SK-N-SH treated with all-trans-retinoic acid at 6 μM for 48 hours (cell line): Measurements from ENCODE around the gene CRY1.

ENCODE experiments used
- ATAC-seq: fragments of 200-7000 bp; cut with Tn5 transposase; 3 replicates; pipeline ENCODE4 v1.9.1; 2020; ENCODE audit warnings: mild to moderate bottlenecking, moderate library complexity
- BACH2 ChIP-seq: fragments of 250-450 bp; sonication (Bioruptor Pico); IDR thresholded peaks from 2 replicates; pipeline ENCODE4 v1.9.0; 2021; ENCODE audit warnings: mild to moderate bottlenecking, borderline replicate concordance
- CSDC2 ChIP-seq: fragments of 250-450 bp; sonication (Bioruptor Pico); IDR thresholded peaks from 2 replicates; pipeline ENCODE4 v1.5.0; 2020; ENCODE audit warnings: mild to moderate bottlenecking, moderate library complexity
- ESRRG ChIP-seq: fragments of 250-450 bp; sonication (Bioruptor Pico); IDR thresholded peaks from 2 replicates; pipeline ENCODE4 v1.6.1; 2021; ENCODE audit warnings: mild to moderate bottlenecking
- GLIS3 ChIP-seq: fragments of 250-450 bp; sonication (Bioruptor Pico); IDR thresholded peaks from 2 replicates; pipeline ENCODE4 v1.5.0; 2020; ENCODE audit warnings: mild to moderate bottlenecking, moderate library complexity
- ISL1 ChIP-seq: fragments of 250-450 bp; sonication (Bioruptor Pico); IDR thresholded peaks from 2 replicates; pipeline ENCODE4 v2.1.2; 2022; ENCODE audit warnings: mild to moderate bottlenecking, moderate library complexity
- OSR1 ChIP-seq: fragments of 250-450 bp; sonication (Bioruptor Pico); IDR thresholded peaks from 2 replicates; pipeline ENCODE4 v1.8.0; 2022; ENCODE audit warnings: moderate library complexity, mild to moderate bottlenecking, inconsistent platforms
- PPARA ChIP-seq: fragments of 250-450 bp; sonication (Bioruptor Pico); IDR thresholded peaks from 2 replicates; pipeline ENCODE4 v1.5.0; 2020; ENCODE audit warnings: mild to moderate bottlenecking, borderline replicate concordance
- RARB ChIP-seq: fragments of 250-450 bp; sonication (Bioruptor Pico); IDR thresholded peaks from 2 replicates; pipeline ENCODE4 v1.8.0; 2021; ENCODE audit warnings: mild to moderate bottlenecking, moderate library complexity
- SNAI2 ChIP-seq: fragments of 250-450 bp; sonication (Bioruptor Pico); IDR thresholded peaks from 2 replicates; pipeline ENCODE4 v1.5.0; 2020; ENCODE audit warnings: mild to moderate bottlenecking, moderate library complexity
- TCF4 ChIP-seq: fragments of 250-450 bp; sonication (Bioruptor Pico); IDR thresholded peaks from 2 replicates; pipeline ENCODE4 v1.8.0; 2021; ENCODE audit warnings: mild to moderate bottlenecking, moderate library complexity, borderline replicate concordance
- TOX ChIP-seq: fragments of 250-450 bp; sonication (Bioruptor Pico); IDR thresholded peaks from 2 replicates; pipeline ENCODE4 v1.8.0; 2021; ENCODE audit warnings: mild to moderate bottlenecking, moderate library complexity, borderline replicate concordance
- ZC3H10 ChIP-seq: fragments of 250-450 bp; sonication (Bioruptor Pico); IDR thresholded peaks from 2 replicates; pipeline ENCODE4 v1.5.1; 2021; ENCODE audit warnings: mild to moderate bottlenecking, moderate library complexity
- ZFP3 ChIP-seq: fragments of 250-450 bp; sonication (Bioruptor Pico); IDR thresholded peaks from 2 replicates; pipeline ENCODE4 v1.5.0; 2020; ENCODE audit warnings: mild to moderate bottlenecking, moderate library complexity
- ZFP30 ChIP-seq: fragments of 450-650 bp; formaldehyde crosslinking; IDR thresholded peaks from 2 replicates; pipeline ENCODE4 v1.5.0; 2022; ENCODE audit warnings: mild to moderate bottlenecking, moderate library complexity
- ZNF565 ChIP-seq: fragments of 450-650 bp; formaldehyde crosslinking; conservative IDR thresholded peaks from 2 replicates; pipeline ENCODE4 v1.5.0; 2020; ENCODE audit warnings: low read depth, mild to moderate bottlenecking, moderate library complexity
- ZNF70 ChIP-seq: fragments of 450-650 bp; formaldehyde crosslinking; IDR thresholded peaks from 2 replicates; pipeline ENCODE4 v1.5.0; 2020; ENCODE audit warnings: mild to moderate bottlenecking, moderate library complexity
- TF ChIP-seq, protein P1 (sequence below): fragments of 250-450 bp; sonication (Bioruptor Pico); IDR thresholded peaks from 2 replicates; pipeline ENCODE4 v1.5.1; 2021; ENCODE audit warnings: mild to moderate bottlenecking, moderate library complexity
- TF ChIP-seq, protein P2 (sequence below): fragments of 250-450 bp; sonication (Bioruptor Pico); IDR thresholded peaks from 2 replicates; pipeline ENCODE4 v1.8.0; 2020; ENCODE audit warnings: mild to moderate bottlenecking, moderate library complexity, borderline replicate concordance
- TF ChIP-seq, protein P3 (sequence below): fragments of 250-450 bp; sonication (Bioruptor Pico); IDR thresholded peaks from 2 replicates; pipeline ENCODE4 v1.5.0; 2020; ENCODE audit warnings: mild to moderate bottlenecking, moderate library complexity
- TF ChIP-seq, protein P4 (sequence below): fragments of 250-450 bp; sonication (Bioruptor Pico); IDR thresholded peaks from 2 replicates; pipeline ENCODE4 v1.5.1; 2020; ENCODE audit warnings: low read depth, mild to moderate bottlenecking, moderate library complexity
- TF ChIP-seq, protein P5 (sequence below): fragments of 250-450 bp; sonication (Bioruptor Pico); IDR thresholded peaks from 2 replicates; pipeline ENCODE4 v1.8.0; 2021; ENCODE audit warnings: low read depth, mild to moderate bottlenecking, moderate library complexity, borderline replicate concordance

The CRY1 gene

DNA sequence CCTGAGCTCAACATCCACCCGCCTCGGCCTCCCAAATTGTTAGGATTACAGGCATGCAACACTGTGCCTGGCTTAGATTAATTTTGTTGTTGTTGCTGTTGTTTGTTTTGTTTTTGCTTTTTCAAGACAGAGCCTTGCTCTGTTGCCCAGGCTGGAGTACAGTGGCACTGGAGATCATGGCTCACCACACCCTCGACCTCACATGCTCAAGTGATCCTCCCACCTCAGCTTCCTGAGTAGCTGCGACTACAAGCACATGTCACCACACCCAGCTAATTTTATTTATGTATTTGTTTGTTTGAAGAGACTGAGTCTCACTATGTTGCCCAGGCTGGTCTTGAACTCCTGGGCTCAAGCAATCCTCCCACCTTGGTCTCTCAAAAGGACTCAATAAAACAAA is 26.7 kb downstream of the CRY1 start:
- TF ChIP-seq RARB, result no peak
- TF ChIP-seq, protein P1, sequence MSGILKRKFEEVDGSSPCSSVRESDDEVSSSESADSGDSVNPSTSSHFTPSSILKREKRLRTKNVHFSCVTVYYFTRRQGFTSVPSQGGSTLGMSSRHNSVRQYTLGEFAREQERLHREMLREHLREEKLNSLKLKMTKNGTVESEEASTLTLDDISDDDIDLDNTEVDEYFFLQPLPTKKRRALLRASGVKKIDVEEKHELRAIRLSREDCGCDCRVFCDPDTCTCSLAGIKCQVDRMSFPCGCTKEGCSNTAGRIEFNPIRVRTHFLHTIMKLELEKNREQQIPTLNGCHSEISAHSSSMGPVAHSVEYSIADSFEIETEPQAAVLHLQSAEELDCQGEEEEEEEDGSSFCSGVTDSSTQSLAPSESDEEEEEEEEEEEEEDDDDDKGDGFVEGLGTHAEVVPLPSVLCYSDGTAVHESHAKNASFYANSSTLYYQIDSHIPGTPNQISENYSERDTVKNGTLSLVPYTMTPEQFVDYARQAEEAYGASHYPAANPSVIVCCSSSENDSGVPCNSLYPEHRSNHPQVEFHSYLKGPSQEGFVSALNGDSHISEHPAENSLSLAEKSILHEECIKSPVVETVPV (CRISPR knock-in tag), result no peak
- TF ChIP-seq, protein P2, sequence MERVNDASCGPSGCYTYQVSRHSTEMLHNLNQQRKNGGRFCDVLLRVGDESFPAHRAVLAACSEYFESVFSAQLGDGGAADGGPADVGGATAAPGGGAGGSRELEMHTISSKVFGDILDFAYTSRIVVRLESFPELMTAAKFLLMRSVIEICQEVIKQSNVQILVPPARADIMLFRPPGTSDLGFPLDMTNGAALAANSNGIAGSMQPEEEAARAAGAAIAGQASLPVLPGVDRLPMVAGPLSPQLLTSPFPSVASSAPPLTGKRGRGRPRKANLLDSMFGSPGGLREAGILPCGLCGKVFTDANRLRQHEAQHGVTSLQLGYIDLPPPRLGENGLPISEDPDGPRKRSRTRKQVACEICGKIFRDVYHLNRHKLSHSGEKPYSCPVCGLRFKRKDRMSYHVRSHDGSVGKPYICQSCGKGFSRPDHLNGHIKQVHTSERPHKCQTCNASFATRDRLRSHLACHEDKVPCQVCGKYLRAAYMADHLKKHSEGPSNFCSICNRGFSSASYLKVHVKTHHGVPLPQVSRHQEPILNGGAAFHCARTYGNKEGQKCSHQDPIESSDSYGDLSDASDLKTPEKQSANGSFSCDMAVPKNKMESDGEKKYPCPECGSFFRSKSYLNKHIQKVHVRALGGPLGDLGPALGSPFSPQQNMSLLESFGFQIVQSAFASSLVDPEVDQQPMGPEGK, result no peak
- TF ChIP-seq GLIS3, result no peak
- TF ChIP-seq ZNF565 (CRISPR knock-in tag), result no peak
- no peak for TF ChIP-seq ZFP30 (CRISPR knock-in tag)
- no peak for TF ChIP-seq CSDC2 (CRISPR knock-in tag)
- no peak for TF ChIP-seq SNAI2
- no peak for TF ChIP-seq ESRRG (CRISPR knock-in tag)
- TF ChIP-seq TOX (CRISPR knock-in tag), result no peak
- ATAC-seq, result no peak

DNA sequence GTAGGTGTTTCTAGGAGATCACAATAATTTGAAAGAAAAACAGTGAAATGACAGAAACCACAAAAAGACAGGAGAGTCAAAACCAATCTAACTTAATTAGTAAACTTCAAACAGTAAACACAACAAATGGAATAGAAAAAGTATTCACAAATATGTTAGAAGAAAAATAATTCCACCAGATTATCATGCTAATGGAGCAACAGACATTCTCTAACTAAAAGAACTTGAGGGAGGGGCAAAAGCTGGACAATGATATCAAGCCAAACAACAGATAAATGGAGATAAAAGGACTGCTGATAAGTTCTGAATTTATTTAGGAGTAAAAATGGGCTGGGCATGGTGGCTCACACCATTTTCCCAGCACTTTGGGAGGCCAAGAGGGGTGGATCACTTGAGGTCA is 28.7 kb downstream of the CRY1 start:
- no peak for TF ChIP-seq ZNF70 (CRISPR knock-in tag)
- TF ChIP-seq ZC3H10 (CRISPR knock-in tag), result no peak
- TF ChIP-seq, protein P2, result no peak
- TF ChIP-seq, protein P3, sequence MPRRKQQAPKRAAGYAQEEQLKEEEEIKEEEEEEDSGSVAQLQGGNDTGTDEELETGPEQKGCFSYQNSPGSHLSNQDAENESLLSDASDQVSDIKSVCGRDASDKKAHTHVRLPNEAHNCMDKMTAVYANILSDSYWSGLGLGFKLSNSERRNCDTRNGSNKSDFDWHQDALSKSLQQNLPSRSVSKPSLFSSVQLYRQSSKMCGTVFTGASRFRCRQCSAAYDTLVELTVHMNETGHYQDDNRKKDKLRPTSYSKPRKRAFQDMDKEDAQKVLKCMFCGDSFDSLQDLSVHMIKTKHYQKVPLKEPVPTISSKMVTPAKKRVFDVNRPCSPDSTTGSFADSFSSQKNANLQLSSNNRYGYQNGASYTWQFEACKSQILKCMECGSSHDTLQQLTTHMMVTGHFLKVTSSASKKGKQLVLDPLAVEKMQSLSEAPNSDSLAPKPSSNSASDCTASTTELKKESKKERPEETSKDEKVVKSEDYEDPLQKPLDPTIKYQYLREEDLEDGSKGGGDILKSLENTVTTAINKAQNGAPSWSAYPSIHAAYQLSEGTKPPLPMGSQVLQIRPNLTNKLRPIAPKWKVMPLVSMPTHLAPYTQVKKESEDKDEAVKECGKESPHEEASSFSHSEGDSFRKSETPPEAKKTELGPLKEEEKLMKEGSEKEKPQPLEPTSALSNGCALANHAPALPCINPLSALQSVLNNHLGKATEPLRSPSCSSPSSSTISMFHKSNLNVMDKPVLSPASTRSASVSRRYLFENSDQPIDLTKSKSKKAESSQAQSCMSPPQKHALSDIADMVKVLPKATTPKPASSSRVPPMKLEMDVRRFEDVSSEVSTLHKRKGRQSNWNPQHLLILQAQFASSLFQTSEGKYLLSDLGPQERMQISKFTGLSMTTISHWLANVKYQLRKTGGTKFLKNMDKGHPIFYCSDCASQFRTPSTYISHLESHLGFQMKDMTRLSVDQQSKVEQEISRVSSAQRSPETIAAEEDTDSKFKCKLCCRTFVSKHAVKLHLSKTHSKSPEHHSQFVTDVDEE, result no peak
- TF ChIP-seq TCF4, result no peak
- TF ChIP-seq, protein P1 (CRISPR knock-in tag), result no peak
- no peak for TF ChIP-seq RARB
- no peak for TF ChIP-seq TOX (CRISPR knock-in tag)
- no peak for TF ChIP-seq PPARA (CRISPR knock-in tag)
- TF ChIP-seq, protein P4, sequence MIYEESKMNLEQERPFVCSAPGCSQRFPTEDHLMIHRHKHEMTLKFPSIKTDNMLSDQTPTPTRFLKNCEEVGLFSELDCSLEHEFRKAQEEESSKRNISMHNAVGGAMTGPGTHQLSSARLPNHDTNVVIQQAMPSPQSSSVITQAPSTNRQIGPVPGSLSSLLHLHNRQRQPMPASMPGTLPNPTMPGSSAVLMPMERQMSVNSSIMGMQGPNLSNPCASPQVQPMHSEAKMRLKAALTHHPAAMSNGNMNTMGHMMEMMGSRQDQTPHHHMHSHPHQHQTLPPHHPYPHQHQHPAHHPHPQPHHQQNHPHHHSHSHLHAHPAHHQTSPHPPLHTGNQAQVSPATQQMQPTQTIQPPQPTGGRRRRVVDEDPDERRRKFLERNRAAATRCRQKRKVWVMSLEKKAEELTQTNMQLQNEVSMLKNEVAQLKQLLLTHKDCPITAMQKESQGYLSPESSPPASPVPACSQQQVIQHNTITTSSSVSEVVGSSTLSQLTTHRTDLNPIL (CRISPR knock-in tag), result no peak
- TF ChIP-seq ESRRG (CRISPR knock-in tag), result no peak
- no peak for TF ChIP-seq ZFP30 (CRISPR knock-in tag)
- no peak for TF ChIP-seq ISL1 (CRISPR knock-in tag)
- TF ChIP-seq BACH2, result no peak
- TF ChIP-seq SNAI2, result no peak
- no peak for TF ChIP-seq ZFP3
- no peak for TF ChIP-seq ZNF565 (CRISPR knock-in tag)
- TF ChIP-seq, protein P5, sequence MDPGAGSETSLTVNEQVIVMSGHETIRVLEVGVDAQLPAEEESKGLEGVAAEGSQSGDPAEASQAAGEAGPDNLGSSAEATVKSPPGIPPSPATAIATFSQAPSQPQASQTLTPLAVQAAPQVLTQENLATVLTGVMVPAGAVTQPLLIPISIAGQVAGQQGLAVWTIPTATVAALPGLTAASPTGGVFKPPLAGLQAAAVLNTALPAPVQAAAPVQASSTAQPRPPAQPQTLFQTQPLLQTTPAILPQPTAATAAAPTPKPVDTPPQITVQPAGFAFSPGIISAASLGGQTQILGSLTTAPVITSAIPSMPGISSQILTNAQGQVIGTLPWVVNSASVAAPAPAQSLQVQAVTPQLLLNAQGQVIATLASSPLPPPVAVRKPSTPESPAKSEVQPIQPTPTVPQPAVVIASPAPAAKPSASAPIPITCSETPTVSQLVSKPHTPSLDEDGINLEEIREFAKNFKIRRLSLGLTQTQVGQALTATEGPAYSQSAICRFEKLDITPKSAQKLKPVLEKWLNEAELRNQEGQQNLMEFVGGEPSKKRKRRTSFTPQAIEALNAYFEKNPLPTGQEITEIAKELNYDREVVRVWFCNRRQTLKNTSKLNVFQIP (CRISPR knock-in tag), result no peak
- TF ChIP-seq GLIS3, result no peak
- TF ChIP-seq OSR1 (CRISPR knock-in tag), result no peak
- TF ChIP-seq, all 23 proteins: peak for 0
- no peak for ATAC-seq
